Measurements from ENCODE around the gene MYRF.

GRCh38 chr11:61793083-61793828 lies 40.8 kb downstream of the MYRF start:
- TF ChIP-seq CTCF (IDR thresholded peaks at IDR 0.05) = no peak
- no peak for TF ChIP-seq POLR2A (IDR thresholded peaks at IDR 0.05)
